Neural cell (in vitro differentiated cells): ENCODE measurements around the gene CSNK2B.

Experiments
- EP300 ChIP-seq: fragments of 450-650 bp; conservative IDR thresholded peaks from 2 replicates; pipeline ENCODE4 v1.6.1; 2014; ENCODE audit warnings: antibody characterized with exemption, mild to moderate bottlenecking, moderate library complexity; ENCODE audit not compliant: poor library complexity, severe bottlenecking
- POLR2AphosphoS5 ChIP-seq: IDR thresholded peaks from 2 replicates; pipeline ENCODE4 v1.6.1; 2012
- RAD21 ChIP-seq: fragments of 450-650 bp; conservative IDR thresholded peaks from 2 replicates; pipeline ENCODE4 v1.6.1; 2014; ENCODE audit warnings: antibody characterized with exemption, mild to moderate bottlenecking, moderate library complexity
- SMC3 ChIP-seq: fragments of 450-650 bp; conservative IDR thresholded peaks from 2 replicates; pipeline ENCODE4 v1.6.1; 2014; ENCODE audit warnings: antibody characterized with exemption, mild to moderate bottlenecking, moderate library complexity; ENCODE audit not compliant: poor library complexity
- TAF1 ChIP-seq: IDR thresholded peaks from 2 replicates; pipeline ENCODE4 v1.6.1; 2012; ENCODE audit warnings: low read depth
- TF ChIP-seq, protein P1 (sequence below): fragments of 450-650 bp; IDR thresholded peaks from 2 replicates; pipeline ENCODE4 v1.5.1; 2014; ENCODE audit warnings: antibody characterized with exemption, mild to moderate bottlenecking, moderate library complexity; ENCODE audit not compliant: poor library complexity, severe bottlenecking

DNA sequence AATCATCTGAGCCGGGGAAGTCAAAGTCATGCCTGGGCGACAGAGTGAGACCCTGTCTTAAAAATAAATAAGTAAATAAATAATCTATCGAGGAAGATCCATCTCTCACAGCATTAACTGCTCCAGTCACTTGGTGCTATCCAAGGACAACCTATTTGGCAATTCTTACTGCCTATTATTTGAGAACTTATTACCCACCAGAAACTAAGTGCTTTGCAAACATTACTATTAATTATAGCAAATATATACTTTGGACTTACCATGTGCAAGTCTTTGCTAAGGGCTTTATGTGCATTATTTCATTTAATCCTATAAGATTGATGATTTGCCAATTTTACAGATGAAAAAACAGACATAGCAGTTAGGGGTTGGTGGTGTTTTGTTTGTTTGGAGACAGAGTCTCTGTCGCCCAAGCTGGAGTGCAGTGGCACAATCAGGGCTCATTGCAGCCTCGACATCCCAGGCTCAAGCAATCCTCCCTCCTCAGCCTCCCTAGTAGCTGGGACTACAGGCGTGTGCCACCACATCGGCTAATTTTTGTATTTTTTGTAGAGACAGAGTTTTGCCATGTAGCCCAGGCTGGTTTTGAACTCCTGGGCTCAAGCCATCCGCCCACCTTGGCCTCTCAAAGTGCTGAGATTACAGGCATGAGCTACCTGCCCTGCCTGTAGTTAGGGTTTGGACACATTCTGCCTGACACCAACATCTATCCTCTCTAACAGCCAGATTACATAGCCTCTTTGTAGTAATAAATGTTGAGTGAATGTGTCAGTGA, 11.1 kb upstream of the CSNK2B start:
- TF ChIP-seq EP300 (no peak), TAF1 (no peak), POLR2AphosphoS5 (no peak), SMC3 (no peak), RAD21 (no peak)
- TF ChIP-seq, protein P1, sequence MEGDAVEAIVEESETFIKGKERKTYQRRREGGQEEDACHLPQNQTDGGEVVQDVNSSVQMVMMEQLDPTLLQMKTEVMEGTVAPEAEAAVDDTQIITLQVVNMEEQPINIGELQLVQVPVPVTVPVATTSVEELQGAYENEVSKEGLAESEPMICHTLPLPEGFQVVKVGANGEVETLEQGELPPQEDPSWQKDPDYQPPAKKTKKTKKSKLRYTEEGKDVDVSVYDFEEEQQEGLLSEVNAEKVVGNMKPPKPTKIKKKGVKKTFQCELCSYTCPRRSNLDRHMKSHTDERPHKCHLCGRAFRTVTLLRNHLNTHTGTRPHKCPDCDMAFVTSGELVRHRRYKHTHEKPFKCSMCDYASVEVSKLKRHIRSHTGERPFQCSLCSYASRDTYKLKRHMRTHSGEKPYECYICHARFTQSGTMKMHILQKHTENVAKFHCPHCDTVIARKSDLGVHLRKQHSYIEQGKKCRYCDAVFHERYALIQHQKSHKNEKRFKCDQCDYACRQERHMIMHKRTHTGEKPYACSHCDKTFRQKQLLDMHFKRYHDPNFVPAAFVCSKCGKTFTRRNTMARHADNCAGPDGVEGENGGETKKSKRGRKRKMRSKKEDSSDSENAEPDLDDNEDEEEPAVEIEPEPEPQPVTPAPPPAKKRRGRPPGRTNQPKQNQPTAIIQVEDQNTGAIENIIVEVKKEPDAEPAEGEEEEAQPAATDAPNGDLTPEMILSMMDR: no peak
